ENCODE results near the gene SH2D6.

DNA sequence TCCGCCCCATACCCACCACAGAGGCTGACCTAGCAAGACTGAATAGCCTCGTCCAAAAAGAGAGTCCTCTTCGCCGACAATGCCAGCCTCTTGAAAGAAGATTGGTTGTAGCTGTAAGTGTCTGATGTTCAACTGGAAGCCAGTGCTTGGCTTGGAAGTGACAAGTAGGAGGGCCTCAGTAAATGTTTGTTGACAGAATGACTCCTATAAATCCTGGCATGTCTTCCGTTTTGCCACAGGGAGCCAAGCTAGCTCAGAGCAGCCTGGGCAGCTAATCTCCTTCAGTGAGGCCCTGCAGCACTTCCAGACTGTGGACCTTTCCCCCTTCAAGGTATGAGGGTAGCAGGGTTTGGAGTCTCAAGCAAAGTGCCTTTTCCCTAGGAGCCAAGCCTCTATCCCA is 49.0 kb upstream of the SH2D6 start:
- TF ChIP-seq, protein P1, sequence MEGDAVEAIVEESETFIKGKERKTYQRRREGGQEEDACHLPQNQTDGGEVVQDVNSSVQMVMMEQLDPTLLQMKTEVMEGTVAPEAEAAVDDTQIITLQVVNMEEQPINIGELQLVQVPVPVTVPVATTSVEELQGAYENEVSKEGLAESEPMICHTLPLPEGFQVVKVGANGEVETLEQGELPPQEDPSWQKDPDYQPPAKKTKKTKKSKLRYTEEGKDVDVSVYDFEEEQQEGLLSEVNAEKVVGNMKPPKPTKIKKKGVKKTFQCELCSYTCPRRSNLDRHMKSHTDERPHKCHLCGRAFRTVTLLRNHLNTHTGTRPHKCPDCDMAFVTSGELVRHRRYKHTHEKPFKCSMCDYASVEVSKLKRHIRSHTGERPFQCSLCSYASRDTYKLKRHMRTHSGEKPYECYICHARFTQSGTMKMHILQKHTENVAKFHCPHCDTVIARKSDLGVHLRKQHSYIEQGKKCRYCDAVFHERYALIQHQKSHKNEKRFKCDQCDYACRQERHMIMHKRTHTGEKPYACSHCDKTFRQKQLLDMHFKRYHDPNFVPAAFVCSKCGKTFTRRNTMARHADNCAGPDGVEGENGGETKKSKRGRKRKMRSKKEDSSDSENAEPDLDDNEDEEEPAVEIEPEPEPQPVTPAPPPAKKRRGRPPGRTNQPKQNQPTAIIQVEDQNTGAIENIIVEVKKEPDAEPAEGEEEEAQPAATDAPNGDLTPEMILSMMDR (IDR thresholded peaks at IDR 0.05; ENCODE audit: insufficient read depth, low read length, poor library complexity, severe bottlenecking): no peak
- TF ChIP-seq EZH2phosphoT487 (conservative IDR thresholded peaks at IDR 0.05; ENCODE audit: low read length): no peak

Measured in SU-DHL-6 (cell line).